SKM-1 (cell line): ENCODE data around the gene TGIF2.
"Not testable (repeated sequence)": the region's sequence is repeated elsewhere in the genome, so short reads cannot be mapped to it uniquely, and the experiment has no call there.

Source experiments
- DNase-seq: peaks from one replicate; lab custom pipeline; 2025; ENCODE audit not compliant: unreplicated experiment; lab: John Stamatoyannopoulos, UW

TGIF2 gene

GRCh38 chr20:36546111-36546736 is 27.2 kb upstream of the TGIF2 start:
- no peak for DNase-seq

- DNase-seq, result no peak
Measured at GRCh38 chr20:36547186-36548005, 26.0 kb upstream of the TGIF2 start.

- no peak for DNase-seq
Measured at GRCh38 chr20:36548006-36548315, 25.4 kb upstream of the TGIF2 start.

- DNase-seq, result no peak
Measured at GRCh38 chr20:36548704-36549627, 24.4 kb upstream of the TGIF2 start.

GRCh38 chr20:36549628-36549941 is 23.8 kb upstream of the TGIF2 start:
- DNase-seq, result no peak

- DNase-seq, result no peak
Measured at GRCh38 chr20:36549942-36550789, 23.2 kb upstream of the TGIF2 start.

- no peak for DNase-seq
Measured at GRCh38 chr20:36550790-36551299, 22.6 kb upstream of the TGIF2 start.

- no peak for DNase-seq
Measured at GRCh38 chr20:36555248-36555647, 18.1 kb upstream of the TGIF2 start.

- DNase-seq, result no peak
Measured at GRCh38 chr20:36562724-36563123, 10.7 kb upstream of the TGIF2 start.

GRCh38 chr20:36563374-36563773 is 10.0 kb upstream of the TGIF2 start:
- DNase-seq, result no peak

- not testable (repeated sequence) for DNase-seq
Measured at GRCh38 chr20:36564078-36564725, 9.2 kb upstream of the TGIF2 start.

- not testable (repeated sequence) for DNase-seq
Measured at GRCh38 chr20:36564726-36565121, 8.7 kb upstream of the TGIF2 start.

GRCh38 chr20:36565520-36565919 is 7.9 kb upstream of the TGIF2 start:
- DNase-seq, result no peak

- DNase-seq, result no peak
Measured at GRCh38 chr20:36569847-36570429, 3.5 kb upstream of the TGIF2 start.

GRCh38 chr20:36571564-36572504 is 1.6 kb upstream of the TGIF2 start:
- no peak for DNase-seq

- DNase-seq, result no peak
Measured at GRCh38 chr20:36572701-36573102, 695 bp upstream of the TGIF2 start.

- no peak for DNase-seq
Measured at GRCh38 chr20:36573798-36574365, 485 bp downstream of the TGIF2 start.

GRCh38 chr20:36574366-36575135 is 1.2 kb downstream of the TGIF2 start:
- no peak for DNase-seq
